Liver (tissue), 9 donors: ENCODE results near the gene SIRT5. TPM values are rescaled to one million over a fixed set of nuclear protein-coding genes. Genes with fewer than 3 reads are reported as not detected.

Experiments used
- DNase-seq: peaks from one replicate; pipeline ENCODE4 v3.0.0-alpha.2; 2017; ENCODE audit warnings: low spot score
- H3K27ac ChIP-seq, 2 donors: one replicate each; pipeline ENCODE4 v1.7.0; 2013; ENCODE audit warnings: inconsistent platforms in 2 of 2, low read length in 2 of 2, control low read depth in 1 of 2, low read depth in 1 of 2, mild to moderate bottlenecking in 1 of 2
- H3K27me3 ChIP-seq, 4 donors: one replicate each; pipeline versions ENCODE4 v1.6.1 to v1.7.0; 2013; ENCODE audit warnings: low read length in 3 of 4, inconsistent platforms in 1 of 4, mild to moderate bottlenecking in 1 of 4, moderate library complexity in 1 of 4; ENCODE audit not compliant: control insufficient read depth in 4 of 4, insufficient read depth in 4 of 4
- H3K36me3 ChIP-seq, 4 donors: one replicate each; pipeline versions ENCODE4 v1.6.1 to v1.7.0; 2013; ENCODE audit warnings: low read length in 3 of 4, mild to moderate bottlenecking in 3 of 4, low read depth in 1 of 4, moderate library complexity in 1 of 4; ENCODE audit not compliant: control insufficient read depth in 4 of 4, insufficient read depth in 3 of 4
- H3K4me1 ChIP-seq, 4 donors: one replicate each; pipeline versions ENCODE4 v1.6.1 to v1.7.0; 2013; ENCODE audit warnings: low read length in 3 of 4, mild to moderate bottlenecking in 3 of 4, moderate library complexity in 1 of 4; ENCODE audit not compliant: control insufficient read depth in 4 of 4, insufficient read depth in 4 of 4
- H3K4me3 ChIP-seq, 3 donors: one replicate each; pipeline versions ENCODE4 v1.6.1 to v1.7.0; 2013; ENCODE audit warnings: low read length in 3 of 3, control low read depth in 1 of 3, low read depth in 1 of 3, mild to moderate bottlenecking in 1 of 3
- H3K9ac ChIP-seq, 2 donors: one replicate each; pipeline ENCODE4 v1.7.0; 2013; ENCODE audit warnings: low read length in 2 of 2, mild to moderate bottlenecking in 2 of 2, moderate library complexity in 2 of 2, control low read depth in 1 of 2, low read depth in 1 of 2
- H3K9me3 ChIP-seq, 4 donors: one replicate each; pipeline versions ENCODE4 v1.6.1 to v1.7.0; 2013; ENCODE audit warnings: low read length in 3 of 4; ENCODE audit not compliant: control insufficient read depth in 4 of 4
- EGR1 ChIP-seq, 2 donors: IDR thresholded peaks; 2 replicates each; pipeline ENCODE4 v1.6.1; 2016 to 2018; ENCODE audit warnings: antibody characterized with exemption in 2 of 2, low read depth in 2 of 2
- FOXA1 ChIP-seq: IDR thresholded peaks from 2 replicates; pipeline ENCODE4 v1.6.1; 2016; ENCODE audit warnings: antibody characterized with exemption
- FOXA2 ChIP-seq: IDR thresholded peaks from 2 replicates; pipeline ENCODE4 v1.6.1; 2016; ENCODE audit warnings: antibody characterized with exemption
- HNF4G ChIP-seq: IDR thresholded peaks from 2 replicates; pipeline ENCODE4 v1.6.1; 2016; ENCODE audit warnings: antibody characterized with exemption
- JUND ChIP-seq, 2 donors: IDR thresholded peaks; 2 replicates each; pipeline ENCODE4 v1.6.1; 2016; ENCODE audit warnings: antibody characterized with exemption in 2 of 2
- NR2F2 ChIP-seq: IDR thresholded peaks from 2 replicates; pipeline ENCODE4 v1.6.1; 2016; ENCODE audit warnings: antibody characterized with exemption
- RAD21 ChIP-seq, 2 donors: IDR thresholded peaks; 2 replicates each; pipeline ENCODE4 v1.6.1; 2016; ENCODE audit warnings: antibody characterized with exemption in 2 of 2, mild to moderate bottlenecking in 2 of 2
- REST ChIP-seq: IDR thresholded peaks from 2 replicates; pipeline ENCODE4 v1.6.1; 2016; ENCODE audit warnings: antibody characterized with exemption, mild to moderate bottlenecking
- RXRA ChIP-seq, 2 donors: IDR thresholded peaks; 2 replicates each; pipeline ENCODE4 v1.6.1; 2017 to 2018; ENCODE audit warnings: antibody characterized with exemption in 2 of 2, mild to moderate bottlenecking in 1 of 2
- SP1 ChIP-seq: IDR thresholded peaks from 2 replicates; pipeline ENCODE4 v1.6.1; 2018; ENCODE audit warnings: antibody characterized with exemption, mild to moderate bottlenecking
- YY1 ChIP-seq: IDR thresholded peaks from 2 replicates; pipeline ENCODE4 v1.6.1; 2016; ENCODE audit warnings: antibody characterized with exemption, mild to moderate bottlenecking
- ZBTB33 ChIP-seq: IDR thresholded peaks from 2 replicates; pipeline ENCODE4 v1.6.1; 2016; ENCODE audit warnings: antibody characterized with exemption
- whole genome bisulfite sequencing: extraction: QIAGEN DNeasy Blood & Tissue Kit; methylation state at CpG from one replicate; pipeline ENCODE4 v1.1.7; 2013; 5-methylcytosine and 5-hydroxymethylcytosine counted together
- polyA plus RNA-seq, 2 donors: library from polyadenylated mRNA; stranded (reverse) in 1 of 2; unstranded in 1 of 2; fragments of 200-250 nt in 1 of 2; fragments of >200 nt in 1 of 2; fragmentation: Nextera tagmentation in 1 of 2; extraction: Ambion mirVana in 1 of 2; gene quantifications; one replicate each; pipeline versions ENCODE4 v1.2.1 to v1.2.3, GENCODE V29; 2013 to 2015
- total RNA-seq, 2 donors: library from RNA; depleted of rRNA; stranded (reverse); fragments of >200 nt; gene quantifications; one replicate each; pipeline ENCODE4 v1.2.3, GENCODE V29; 2014
- TF ChIP-seq, protein P1 (sequence below): fragments of 150-350 bp; IDR thresholded peaks from 2 replicates; pipeline ENCODE4 v1.5.1; 2017; ENCODE audit warnings: improper control_type of control experiment, low read depth, low read length; ENCODE audit not compliant: missing input control
- TF ChIP-seq, protein P2 (sequence below): IDR thresholded peaks from 2 replicates; pipeline ENCODE4 v1.6.1; 2016; ENCODE audit warnings: antibody characterized with exemption
- TF ChIP-seq, protein P3 (sequence below): IDR thresholded peaks from 2 replicates; pipeline ENCODE4 v1.6.1; 2016; ENCODE audit warnings: antibody characterized with exemption
- donor health status: healthy.
- donor health status: healthy.
- donor health status: healthy.
- donor health status: healthy.
- donor health status: healthy.

SIRT5 gene
- total and polyA plus RNA-seq, 4 donors, result 7.5 to 12.6 (median 8.8) TPM

DNA sequence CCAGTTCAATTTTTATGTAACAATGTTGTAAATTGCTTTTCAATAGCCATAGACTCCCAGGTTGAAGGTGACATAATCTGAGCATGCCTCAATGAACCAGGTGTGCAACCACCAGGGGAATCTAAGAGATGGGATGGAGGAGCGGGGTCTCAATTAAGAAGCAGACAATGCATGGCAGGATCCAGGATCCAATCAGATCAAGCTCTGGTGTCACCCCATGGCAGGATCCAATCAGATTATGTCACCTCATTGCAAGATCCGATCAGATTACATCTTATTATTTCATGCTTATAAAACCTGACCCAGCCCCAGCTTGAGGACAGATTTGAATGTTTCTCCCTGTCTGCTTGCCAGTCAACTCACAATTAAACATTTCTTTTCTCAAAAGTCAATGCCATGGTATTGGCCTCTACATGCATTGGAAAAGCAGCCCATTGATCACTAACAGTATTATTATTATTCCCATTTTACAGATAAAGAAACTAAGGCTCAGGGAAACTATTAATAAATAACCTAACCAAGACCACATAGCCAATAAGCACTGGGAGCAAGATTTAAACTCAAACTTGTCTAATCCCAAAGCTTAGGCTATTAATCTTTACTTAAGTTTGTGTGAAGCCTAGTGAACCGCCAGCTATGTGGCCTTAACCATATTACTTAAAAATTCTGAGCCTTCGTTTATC is 14.3 kb upstream of the SIRT5 start:
- peak overlapping the region; percentile 85 to 95 for H3K27ac ChIP-seq
- WGBS, result 80% methylated on average over 4 of the region's 4 CpGs

More for the DNA sequence above, 14.3 kb upstream of the SIRT5 start:
- Histone ChIP-seq H3K4me3 (no peak overlapping the region), H3K9me3 (no peaks in the 10 kb centered on the region), H3K4me1 (peaks cover 8 to 51% (median 29%) of the 10 kb centered on the region in 4 donors), H3K27me3 (no peaks in the 10 kb centered on the region), H3K36me3 (no peaks in the 10 kb centered on the region), H3K9ac (no peak overlapping the region)
- DNase-seq, result no peak
- TF ChIP-seq EGR1 (IDR thresholded peaks at IDR 0.05; ENCODE audit: low read depth in 2 of 2), result no peak
- no peak for TF ChIP-seq YY1
- no peak for TF ChIP-seq ZBTB33
- no peak for TF ChIP-seq FOXA1
- no peak for TF ChIP-seq RAD21 (IDR thresholded peaks at IDR 0.05)
- TF ChIP-seq, protein P1, sequence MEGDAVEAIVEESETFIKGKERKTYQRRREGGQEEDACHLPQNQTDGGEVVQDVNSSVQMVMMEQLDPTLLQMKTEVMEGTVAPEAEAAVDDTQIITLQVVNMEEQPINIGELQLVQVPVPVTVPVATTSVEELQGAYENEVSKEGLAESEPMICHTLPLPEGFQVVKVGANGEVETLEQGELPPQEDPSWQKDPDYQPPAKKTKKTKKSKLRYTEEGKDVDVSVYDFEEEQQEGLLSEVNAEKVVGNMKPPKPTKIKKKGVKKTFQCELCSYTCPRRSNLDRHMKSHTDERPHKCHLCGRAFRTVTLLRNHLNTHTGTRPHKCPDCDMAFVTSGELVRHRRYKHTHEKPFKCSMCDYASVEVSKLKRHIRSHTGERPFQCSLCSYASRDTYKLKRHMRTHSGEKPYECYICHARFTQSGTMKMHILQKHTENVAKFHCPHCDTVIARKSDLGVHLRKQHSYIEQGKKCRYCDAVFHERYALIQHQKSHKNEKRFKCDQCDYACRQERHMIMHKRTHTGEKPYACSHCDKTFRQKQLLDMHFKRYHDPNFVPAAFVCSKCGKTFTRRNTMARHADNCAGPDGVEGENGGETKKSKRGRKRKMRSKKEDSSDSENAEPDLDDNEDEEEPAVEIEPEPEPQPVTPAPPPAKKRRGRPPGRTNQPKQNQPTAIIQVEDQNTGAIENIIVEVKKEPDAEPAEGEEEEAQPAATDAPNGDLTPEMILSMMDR, result no peak
- no peak for TF ChIP-seq FOXA2
- TF ChIP-seq NR2F2, result no peak
- TF ChIP-seq, protein P2, sequence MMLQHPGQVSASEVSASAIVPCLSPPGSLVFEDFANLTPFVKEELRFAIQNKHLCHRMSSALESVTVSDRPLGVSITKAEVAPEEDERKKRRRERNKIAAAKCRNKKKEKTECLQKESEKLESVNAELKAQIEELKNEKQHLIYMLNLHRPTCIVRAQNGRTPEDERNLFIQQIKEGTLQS, result no peak
- no peak for TF ChIP-seq REST
- TF ChIP-seq JUND (IDR thresholded peaks at IDR 0.05), result no peak
- TF ChIP-seq HNF4G, result no peak
- TF ChIP-seq RXRA (IDR thresholded peaks at IDR 0.05), result no peak
- TF ChIP-seq, protein P3, sequence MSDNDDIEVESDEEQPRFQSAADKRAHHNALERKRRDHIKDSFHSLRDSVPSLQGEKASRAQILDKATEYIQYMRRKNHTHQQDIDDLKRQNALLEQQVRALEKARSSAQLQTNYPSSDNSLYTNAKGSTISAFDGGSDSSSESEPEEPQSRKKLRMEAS, result no peak
- no peak for TF ChIP-seq SP1
